Gastrocnemius medialis (tissue), 4 donors: ENCODE results near the gene SMIM29. TPM values are rescaled to one million over a fixed set of nuclear protein-coding genes. Genes with fewer than 3 reads are reported as not detected.

Experiments
- ATAC-seq, 2 donors: fragments of 150-250 bp; one replicate each; pipeline ENCODE4 v1.9.1; 2016
- DNase-seq, 2 donors: peaks; one replicate each; pipeline ENCODE4 v3.0.0-alpha.2; 2019
- H3K27ac ChIP-seq, 4 donors: fragments of 200-600 bp; sonication (generic); 1 replicate in 1 of 4; 2 replicates in 3 of 4; pipeline ENCODE4 v1.5.1; 2016 to 2018; ENCODE audit warnings: mild to moderate bottlenecking in 2 of 4, moderate library complexity in 1 of 4
- H3K27me3 ChIP-seq, 3 donors: fragments of 200-600 bp; sonication (generic) in 2 of 3; 1 replicate in 1 of 3; 2 replicates in 2 of 3; pipeline versions ENCODE4 v1.5.1 to v1.6.0; 2016 to 2019; ENCODE audit warnings: mild to moderate bottlenecking in 1 of 3, moderate library complexity in 1 of 3
- H3K36me3 ChIP-seq, 2 donors: fragments of 200-600 bp; sonication (generic) in 1 of 2; one replicate each; pipeline ENCODE4 v1.5.1; 2017 to 2018
- H3K4me1 ChIP-seq, 2 donors: fragments of 200-600 bp; sonication (generic) in 1 of 2; one replicate each; pipeline ENCODE4 v1.5.1; 2016 to 2017; ENCODE audit warnings: mild to moderate bottlenecking in 2 of 2
- H3K4me3 ChIP-seq, 4 donors: fragments of 200-600 bp; sonication (generic) in 3 of 4; 1 replicate in 1 of 4; 2 replicates in 3 of 4; pipeline ENCODE4 v1.5.1; 2016 to 2019; ENCODE audit warnings: mild to moderate bottlenecking in 2 of 4
- H3K9me3 ChIP-seq, 3 donors: fragments of 200-600 bp; sonication (generic) in 2 of 3; 1 replicate in 1 of 3; 2 replicates in 2 of 3; pipeline ENCODE4 v1.5.1; 2016 to 2019
- POLR2A ChIP-seq, 2 donors: fragments of 450-650 bp; IDR thresholded peaks; one replicate each; pipeline ENCODE4 v1.6.1; 2017; ENCODE audit warnings: antibody characterized with exemption in 2 of 2, mild to moderate bottlenecking in 2 of 2, moderate library complexity in 2 of 2
- in situ Hi-C, 4 donors: fragments of 200-750 bp; cut with MboI; loops; one replicate each; pipeline versions ENCODE4 v1.15.0 to v1.8.0; 2017; ENCODE audit warnings: low sequenced_read_pairs in 4 of 4
- intact Hi-C: fragments of 100-400 bp; cut with DNase I; formaldehyde crosslinking; loops from one replicate; pipeline ENCODE4 v1.15.1; 2023; ENCODE audit warnings: low total_unique reads
- total RNA-seq, 4 donors: library from RNA; depleted of rRNA; stranded (reverse); fragments of >200 nt; gene quantifications; one replicate each; pipeline versions ENCODE4 v1.1.0 to v1.2.3, GENCODE V29; 2016
- TF ChIP-seq, protein P1 (sequence below), 5 experiments: fragments of 450-650 bp in 3 of 5; fragments of 200-600 bp in 2 of 5; sonication (generic) in 2 of 5; IDR thresholded peaks in 4 of 5; conservative IDR thresholded peaks in 1 of 5; 1 replicate in 4 of 5; 2 replicates in 1 of 5; pipeline ENCODE4 v1.5.1; 2016 to 2019; ENCODE audit warnings: antibody characterized with exemption in 5 of 5, mild to moderate bottlenecking in 3 of 5, moderate library complexity in 3 of 5

The SMIM29 gene
- total RNA-seq, 4 donors from 2014 or later: 21.4 to 39.5 (median 33.4) TPM

DNA sequence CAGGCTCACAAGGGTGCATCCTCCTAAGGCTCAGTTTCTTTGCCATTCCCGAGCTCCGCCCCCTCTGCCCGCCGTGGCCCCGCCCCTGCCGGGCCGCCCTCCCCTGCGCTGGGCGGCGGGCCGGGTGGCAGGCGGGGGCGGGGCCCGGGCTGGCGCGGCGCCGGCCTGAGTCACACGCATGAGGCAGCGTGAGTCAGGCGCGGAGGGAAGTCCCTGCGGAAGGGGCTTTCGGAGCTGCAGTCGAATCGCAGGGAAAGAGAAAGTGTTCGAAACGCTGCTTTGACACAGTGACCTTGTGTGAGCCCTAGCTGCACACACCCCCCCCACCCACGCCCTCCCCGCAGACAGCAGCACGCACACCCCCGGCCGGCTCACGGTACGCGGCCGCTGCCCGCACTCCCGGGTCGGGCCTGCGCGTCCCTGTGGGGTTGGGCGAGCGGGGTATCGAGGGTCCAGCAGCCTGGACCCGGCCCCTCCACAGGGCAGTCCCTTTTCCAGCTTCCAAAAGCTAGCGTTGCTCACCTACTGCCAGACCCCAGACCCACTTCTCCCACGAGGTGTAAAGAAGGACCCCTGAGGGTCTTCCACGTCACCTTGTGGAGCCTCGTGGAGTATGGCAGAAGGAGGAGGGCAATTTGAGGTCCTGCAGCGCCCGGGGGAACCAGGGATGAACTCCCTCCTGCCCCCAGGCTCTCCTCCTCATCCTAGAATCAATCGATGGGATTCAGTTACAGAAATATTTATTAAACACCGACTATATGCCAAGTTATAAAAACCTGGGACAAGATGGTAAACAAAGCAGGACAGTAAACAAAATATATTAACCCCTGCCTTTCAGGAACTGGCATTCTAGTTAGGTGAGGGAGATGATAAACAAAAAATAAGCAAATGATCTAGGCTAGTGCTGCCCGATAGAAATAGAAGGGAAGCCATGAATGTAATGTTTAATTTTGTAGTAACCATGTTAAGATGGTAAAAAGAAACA lies 24.6 kb downstream of the SMIM29 start:
- in situ Hi-C loops (loop anchor here in 1 of 4 donors (25.0 kb wide), 1 partner anchor 388 kb away; no protein-coding TSS in a partner anchor), intact Hi-C loops (no loop called here)

DNA sequence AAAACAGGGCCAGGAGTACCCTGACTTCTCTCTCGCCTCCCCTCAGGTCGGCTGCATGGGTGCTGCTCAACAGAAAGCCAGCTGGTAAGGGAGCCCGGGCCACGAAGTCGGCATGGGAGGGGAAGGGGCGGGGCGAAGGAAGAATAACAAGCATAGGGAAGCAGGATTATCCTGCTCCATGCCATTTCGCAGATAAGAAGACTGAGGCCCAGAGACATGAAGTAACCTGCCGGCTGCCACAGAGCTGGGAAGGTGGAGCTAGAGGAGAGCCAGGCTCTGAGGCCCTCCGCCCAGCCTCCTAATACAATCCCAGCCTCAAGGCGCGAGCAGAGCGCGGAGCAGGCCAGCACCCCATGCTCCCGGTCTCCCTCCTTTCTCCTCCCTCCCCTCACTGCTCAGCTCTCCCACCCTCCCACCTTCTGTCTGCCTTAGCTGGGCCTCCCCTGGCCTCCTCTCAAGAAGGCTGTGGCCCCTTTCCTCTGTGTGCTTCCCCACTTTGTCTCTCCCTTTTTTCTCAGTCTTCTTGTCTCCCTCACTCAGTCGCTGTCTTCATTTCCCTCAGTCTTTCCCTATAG lies 25.3 kb downstream of the SMIM29 start:
- Histone ChIP-seq H3K4me1 (peaks cover 11 to 12% of the 10 kb centered on the region in 2 donors), H3K27ac (peak overlapping the region; percentile 75 to 99 (median 94)), H3K9me3 (no peaks in the 10 kb centered on the region), H3K27me3 (no peaks in the 10 kb centered on the region), H3K4me3 (peak overlapping the region; percentile 34 to 77 (median 52)), H3K36me3 (no peaks in the 10 kb centered on the region)
- no peak for TF ChIP-seq POLR2A (IDR thresholded peaks at IDR 0.05)
- TF ChIP-seq, protein P1, sequence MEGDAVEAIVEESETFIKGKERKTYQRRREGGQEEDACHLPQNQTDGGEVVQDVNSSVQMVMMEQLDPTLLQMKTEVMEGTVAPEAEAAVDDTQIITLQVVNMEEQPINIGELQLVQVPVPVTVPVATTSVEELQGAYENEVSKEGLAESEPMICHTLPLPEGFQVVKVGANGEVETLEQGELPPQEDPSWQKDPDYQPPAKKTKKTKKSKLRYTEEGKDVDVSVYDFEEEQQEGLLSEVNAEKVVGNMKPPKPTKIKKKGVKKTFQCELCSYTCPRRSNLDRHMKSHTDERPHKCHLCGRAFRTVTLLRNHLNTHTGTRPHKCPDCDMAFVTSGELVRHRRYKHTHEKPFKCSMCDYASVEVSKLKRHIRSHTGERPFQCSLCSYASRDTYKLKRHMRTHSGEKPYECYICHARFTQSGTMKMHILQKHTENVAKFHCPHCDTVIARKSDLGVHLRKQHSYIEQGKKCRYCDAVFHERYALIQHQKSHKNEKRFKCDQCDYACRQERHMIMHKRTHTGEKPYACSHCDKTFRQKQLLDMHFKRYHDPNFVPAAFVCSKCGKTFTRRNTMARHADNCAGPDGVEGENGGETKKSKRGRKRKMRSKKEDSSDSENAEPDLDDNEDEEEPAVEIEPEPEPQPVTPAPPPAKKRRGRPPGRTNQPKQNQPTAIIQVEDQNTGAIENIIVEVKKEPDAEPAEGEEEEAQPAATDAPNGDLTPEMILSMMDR (IDR thresholded peaks at IDR 0.05 in 4 of 5, conservative IDR thresholded peaks at IDR 0.05 in 1 of 5): no peak
- intact Hi-C loops (no loop called here), in situ Hi-C loops (loop anchor here in 1 of 4 donors (25.0 kb wide), 1 partner anchor 389 kb away; no protein-coding TSS in a partner anchor)
- DNase-seq: no peak
- ATAC-seq: no peak

More for the DNA sequence above, 24.6 kb downstream of the SMIM29 start:
- peak overlapping the region; percentile 53 to 77 (median 72) for H3K4me3 ChIP-seq
- no peaks in the 10 kb centered on the region for H3K27me3 ChIP-seq
- DNase-seq (peak; percentile 83 to 92), ATAC-seq (peak; percentile 92 to 93)
- peaks cover 11 to 12% of the 10 kb centered on the region in 2 donors for H3K4me1 ChIP-seq
- H3K9me3 ChIP-seq: no peaks in the 10 kb centered on the region
- H3K36me3 ChIP-seq: no peaks in the 10 kb centered on the region
- H3K27ac ChIP-seq: peak overlapping the region; percentile 90 to 99 (median 96)
- TF ChIP-seq, protein P1 (IDR thresholded peaks at IDR 0.05 in 4 of 5, conservative IDR thresholded peaks at IDR 0.05 in 1 of 5): no peak
- peak; percentile 91 to 94 for TF ChIP-seq POLR2A (IDR thresholded peaks at IDR 0.05)

DNA sequence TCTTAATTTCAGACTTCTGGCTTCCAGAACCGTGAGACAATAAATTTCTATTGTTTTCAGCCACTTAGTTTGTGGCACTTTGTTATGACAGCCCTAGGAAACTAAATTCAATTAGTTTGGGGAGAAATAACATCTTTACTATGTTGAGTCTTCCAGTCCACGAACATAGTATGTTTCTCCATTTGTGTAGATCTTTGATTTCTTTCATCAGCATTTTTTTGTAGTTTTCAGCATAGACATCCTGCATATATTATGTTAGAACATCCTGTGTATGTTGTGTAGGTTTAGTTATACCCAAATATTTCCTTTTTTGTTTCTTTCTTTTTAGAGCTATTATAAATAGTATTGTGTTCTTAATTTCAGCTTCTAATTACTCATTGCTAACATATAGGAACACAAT lies 30.1 kb downstream of the SMIM29 start:
- intact Hi-C loops: no loop called here
- no peak for DNase-seq
- no peak for ATAC-seq

DNA sequence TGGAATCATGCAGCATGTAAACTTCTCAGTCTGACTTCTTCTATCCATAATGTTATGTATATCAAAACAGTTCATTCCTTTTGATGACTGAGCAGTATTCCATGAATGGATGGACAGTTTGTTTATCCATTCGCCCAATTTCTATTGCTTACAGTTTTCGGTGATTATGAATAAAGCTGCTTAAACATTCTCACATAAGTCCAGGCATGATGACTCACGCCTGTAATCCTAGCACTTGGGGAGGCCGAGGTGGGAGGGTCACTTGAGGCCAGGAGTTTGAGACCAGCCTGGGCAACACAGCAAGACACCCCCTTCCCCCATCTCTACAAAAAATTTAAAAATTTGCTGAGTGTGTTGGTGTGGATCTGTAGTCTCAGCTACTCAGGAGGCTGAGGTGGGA lies 35.0 kb downstream of the SMIM29 start:
- ATAC-seq (no peak), DNase-seq (no peak)
- Histone ChIP-seq H3K9me3 (no peaks in the 10 kb centered on the region), H3K27ac (no peak overlapping the region), H3K27me3 (no peaks in the 10 kb centered on the region), H3K4me3 (no peak overlapping the region), H3K4me1 (no peaks in the 10 kb centered on the region), H3K36me3 (no peaks in the 10 kb centered on the region)
- TF ChIP-seq, protein P1 (IDR thresholded peaks at IDR 0.05 in 4 of 5, conservative IDR thresholded peaks at IDR 0.05 in 1 of 5): no peak
- TF ChIP-seq POLR2A (IDR thresholded peaks at IDR 0.05): no peak
- in situ Hi-C loops: loop anchor here in 1 of 4 donors (25.0 kb wide), 1 partner anchor 399 kb away; no protein-coding TSS in a partner anchor
- intact Hi-C loops: no loop called here

More for the DNA sequence above, 30.1 kb downstream of the SMIM29 start:
- Histone ChIP-seq H3K27me3 (no peaks in the 10 kb centered on the region), H3K36me3 (no peaks in the 10 kb centered on the region), H3K4me3 (no peak overlapping the region), H3K27ac (no peak overlapping the region), H3K4me1 (peaks cover 6 to 7% of the 10 kb centered on the region in 2 donors), H3K9me3 (no peaks in the 10 kb centered on the region)
- in situ Hi-C loops: loop anchor here in 1 of 4 donors (25.0 kb wide), 1 partner anchor 394 kb away; no protein-coding TSS in a partner anchor
- TF ChIP-seq, protein P1 (IDR thresholded peaks at IDR 0.05 in 4 of 5, conservative IDR thresholded peaks at IDR 0.05 in 1 of 5): no peak
- TF ChIP-seq POLR2A (IDR thresholded peaks at IDR 0.05): no peak
